ENCODE results near the gene ESRRA. TPM values are rescaled to one million over a fixed set of nuclear protein-coding genes. Genes with fewer than 3 reads are reported as not detected.

ESRRA gene
- 22.6 and 23.8 TPM in 2 replicates for total RNA-seq (2014; rRNA removed; shearing (Covaris generic))

GRCh38 chr11:64305075-64305690, at the start of gene ESRRA:
Gene ESRRA (plus strand): TSS chr11:64305524. CDS start chr11:64307180, 1,656 bp downstream.
- Histone ChIP-seq H3K27me3 (peaks cover 4% of the 10 kb centered on the region), H3K36me3 (no peaks in the 10 kb centered on the region), H3K27ac (peak within 1 kb of the TSS; percentile 93), H3K9me3 (replicated peaks) (no peaks in the 10 kb centered on the region), H3K4me3 (peak within 1 kb of the TSS; percentile 66), H3K4me1 (0 out of 2 replicates have a peak, but pooled peaks cover 3% of the 10 kb centered on the region)
- peak; percentile 98 to 99 for DNase-seq

DNA sequence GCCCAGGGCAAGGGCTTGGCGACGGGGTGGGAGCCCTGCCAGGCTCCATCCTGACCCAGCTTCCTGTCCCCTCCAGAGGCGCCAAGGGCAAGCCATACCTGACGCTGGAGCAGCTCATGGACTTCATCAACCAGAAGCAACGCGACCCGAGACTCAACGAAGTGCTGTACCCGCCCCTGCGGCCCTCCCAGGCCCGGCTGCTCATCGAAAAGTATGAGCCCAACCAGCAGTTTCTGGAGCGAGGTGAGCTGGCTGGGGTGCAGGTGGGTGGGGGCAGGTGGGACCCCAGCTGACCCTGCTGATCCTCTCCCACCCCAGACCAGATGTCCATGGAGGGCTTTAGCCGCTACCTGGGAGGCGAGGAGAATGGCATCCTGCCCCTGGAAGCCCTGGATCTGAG, 49.0 kb upstream of the ESRRA start:
- no peaks in the 10 kb centered on the region for H3K27me3 ChIP-seq
- 0 out of 2 replicates have a peak, but pooled peaks cover 3% of the 10 kb centered on the region for H3K4me1 ChIP-seq
- no peaks in the 10 kb centered on the region for H3K9me3 ChIP-seq (replicated peaks)
- no peak for DNase-seq
- H3K36me3 ChIP-seq: peaks cover 33% of the 10 kb centered on the region
- no peak overlapping the region for H3K27ac ChIP-seq
- H3K4me3 ChIP-seq: no peak overlapping the region

DNA sequence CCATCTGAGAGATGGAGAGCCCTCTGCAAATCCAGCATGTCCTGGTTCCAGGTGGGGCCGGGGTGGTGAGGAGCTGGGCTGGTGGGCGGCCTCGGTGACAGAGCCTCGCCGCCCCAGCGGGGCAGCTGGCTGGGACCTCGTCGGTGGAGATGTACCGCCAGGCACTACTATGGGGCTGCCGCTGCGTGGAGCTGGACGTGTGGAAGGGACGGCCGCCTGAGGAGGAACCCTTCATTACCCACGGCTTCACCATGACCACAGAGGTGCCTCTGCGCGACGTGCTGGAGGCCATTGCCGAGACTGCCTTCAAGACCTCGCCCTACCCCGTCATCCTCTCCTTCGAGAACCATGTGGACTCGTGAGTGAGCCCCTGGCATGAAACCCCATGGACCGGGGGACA, 47.0 kb upstream of the ESRRA start:
- no peaks in the 10 kb centered on the region for H3K9me3 ChIP-seq (replicated peaks)
- no peak for DNase-seq
- H3K36me3 ChIP-seq: peaks cover 34% of the 10 kb centered on the region

GRCh38 chr11:64258946-64259532, 46.3 kb upstream of the ESRRA start:
- H3K27me3 ChIP-seq: no peaks in the 10 kb centered on the region
- H3K4me3 ChIP-seq: no peak overlapping the region
- H3K27ac ChIP-seq: no peak overlapping the region
- H3K4me1 ChIP-seq: no peaks in the 10 kb centered on the region
- no peaks in the 10 kb centered on the region for H3K9me3 ChIP-seq (replicated peaks)
- DNase-seq: no peak
- peaks cover 34% of the 10 kb centered on the region for H3K36me3 ChIP-seq

More for the DNA sequence above, 47.0 kb upstream of the ESRRA start:
- Histone ChIP-seq H3K4me3 (no peak overlapping the region), H3K4me1 (0 out of 2 replicates have a peak, but pooled peaks cover 3% of the 10 kb centered on the region), H3K27ac (no peak overlapping the region), H3K27me3 (no peaks in the 10 kb centered on the region)

- H3K27me3 ChIP-seq: no peaks in the 10 kb centered on the region
- H3K4me3 ChIP-seq: no peak overlapping the region
- peaks cover 35% of the 10 kb centered on the region for H3K36me3 ChIP-seq
- H3K9me3 ChIP-seq (replicated peaks): no peaks in the 10 kb centered on the region
- no peaks in the 10 kb centered on the region for H3K4me1 ChIP-seq
- no peak overlapping the region for H3K27ac ChIP-seq
- DNase-seq: no peak
Observed at GRCh38 chr11:64259533-64260067, 45.7 kb upstream of the ESRRA start.

GRCh38 chr11:64260147-64260708, 45.1 kb upstream of the ESRRA start:
- no peaks in the 10 kb centered on the region for H3K4me1 ChIP-seq
- no peak overlapping the region for H3K4me3 ChIP-seq
- H3K27ac ChIP-seq: no peak overlapping the region
- H3K36me3 ChIP-seq: peaks cover 32% of the 10 kb centered on the region
- H3K9me3 ChIP-seq (replicated peaks): no peaks in the 10 kb centered on the region
- DNase-seq: no peak
- no peaks in the 10 kb centered on the region for H3K27me3 ChIP-seq

- H3K4me3 ChIP-seq: no peak overlapping the region
- no peaks in the 10 kb centered on the region for H3K4me1 ChIP-seq
- no peaks in the 10 kb centered on the region for H3K27me3 ChIP-seq
- H3K36me3 ChIP-seq: peaks cover 38% of the 10 kb centered on the region
- H3K27ac ChIP-seq: no peak overlapping the region
- no peak for DNase-seq
- H3K9me3 ChIP-seq (replicated peaks): no peaks in the 10 kb centered on the region
Observed at GRCh38 chr11:64261556-64262080, 43.7 kb upstream of the ESRRA start.

DNA sequence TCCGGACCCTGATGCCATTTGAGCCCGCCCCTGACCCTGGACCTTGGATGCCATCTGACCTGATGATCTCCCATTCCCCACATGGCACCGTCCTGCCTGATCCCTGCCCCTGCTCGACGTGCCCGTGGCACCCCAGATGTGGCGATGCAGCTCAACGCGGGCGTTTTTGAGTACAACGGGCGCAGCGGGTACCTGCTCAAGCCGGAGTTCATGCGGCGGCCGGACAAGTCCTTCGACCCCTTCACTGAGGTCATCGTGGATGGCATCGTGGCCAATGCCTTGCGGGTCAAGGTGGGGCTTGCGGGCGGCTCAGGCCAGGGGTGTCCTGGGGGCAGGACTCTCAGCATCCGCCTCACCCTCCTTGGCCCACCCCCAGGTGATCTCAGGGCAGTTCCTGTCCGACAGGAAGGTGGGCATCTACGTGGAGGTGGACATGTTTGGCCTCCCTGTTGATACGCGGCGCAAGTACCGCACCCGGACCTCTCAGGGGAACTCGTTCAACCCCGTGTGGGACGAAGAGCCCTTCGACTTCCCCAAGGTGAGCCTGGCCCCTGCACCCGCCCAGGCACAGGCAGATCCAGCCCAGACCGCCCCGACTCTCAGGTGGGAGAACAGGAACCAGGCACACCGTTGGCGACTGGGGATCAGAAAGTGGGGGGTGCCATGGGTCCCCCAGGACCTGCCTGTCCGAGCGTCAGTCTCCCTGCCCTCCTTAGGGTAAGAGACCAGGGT, 42.9 kb upstream of the ESRRA start:
- Histone ChIP-seq H3K9me3 (replicated peaks) (no peaks in the 10 kb centered on the region), H3K4me3 (no peak overlapping the region), H3K36me3 (peaks cover 36% of the 10 kb centered on the region), H3K27me3 (no peaks in the 10 kb centered on the region), H3K4me1 (no peaks in the 10 kb centered on the region), H3K27ac (no peak overlapping the region)
- no peak for DNase-seq

- Histone ChIP-seq H3K9me3 (replicated peaks) (no peaks in the 10 kb centered on the region), H3K36me3 (peaks cover 30% of the 10 kb centered on the region), H3K4me1 (no peaks in the 10 kb centered on the region), H3K4me3 (no peak overlapping the region), H3K27ac (no peak overlapping the region), H3K27me3 (no peaks in the 10 kb centered on the region)
- peak in 1 of 2 experiments; percentile 31 for DNase-seq
Observed at GRCh38 chr11:64263021-64263946, 42.0 kb upstream of the ESRRA start.

- no peaks in the 10 kb centered on the region; the same call in 1 of the 2 replicates for H3K4me1 ChIP-seq
- H3K27ac ChIP-seq: no peak overlapping the region
- H3K36me3 ChIP-seq: peaks cover 27% of the 10 kb centered on the region
- no peak overlapping the region for H3K4me3 ChIP-seq
- DNase-seq: no peak
- no peaks in the 10 kb centered on the region for H3K27me3 ChIP-seq
- H3K9me3 ChIP-seq (replicated peaks): no peaks in the 10 kb centered on the region
Observed at GRCh38 chr11:64263947-64264317, 41.4 kb upstream of the ESRRA start.

DNA sequence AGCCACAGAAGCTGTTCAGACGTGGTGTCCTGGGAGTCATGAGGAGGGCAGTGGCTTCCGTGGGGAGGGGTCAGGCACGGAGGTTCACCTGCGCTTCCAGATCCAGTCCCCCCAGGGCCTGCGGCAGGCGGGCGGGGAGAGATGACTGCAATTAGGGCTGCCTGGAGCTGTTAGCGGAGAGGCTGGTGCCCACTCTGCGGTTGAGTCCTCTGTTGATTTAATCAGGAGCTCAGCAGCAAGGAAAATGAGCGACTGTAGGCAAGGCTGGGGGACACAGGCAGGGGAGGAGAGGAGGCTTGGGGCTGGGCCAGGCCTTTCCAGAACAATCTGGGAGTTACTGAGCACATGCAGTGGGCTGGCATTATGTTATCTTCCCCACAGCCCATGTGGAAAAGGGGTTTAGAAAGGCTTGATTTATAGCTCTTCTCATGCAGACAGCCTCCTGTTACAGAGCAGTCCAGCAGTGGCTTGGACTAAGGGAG, 40.9 kb upstream of the ESRRA start:
- Histone ChIP-seq H3K36me3 (peaks cover 24% of the 10 kb centered on the region), H3K27me3 (no peaks in the 10 kb centered on the region), H3K4me1 (no peaks in the 10 kb centered on the region; the same call in 1 of the 2 replicates), H3K27ac (no peak overlapping the region), H3K9me3 (replicated peaks) (no peaks in the 10 kb centered on the region), H3K4me3 (no peak overlapping the region)
- no peak for DNase-seq

- Histone ChIP-seq H3K36me3 (peaks cover 16% of the 10 kb centered on the region), H3K4me3 (no peak overlapping the region), H3K27me3 (no peaks in the 10 kb centered on the region), H3K9me3 (replicated peaks) (no peaks in the 10 kb centered on the region), H3K4me1 (no peaks in the 10 kb centered on the region; the same call in 1 of the 2 replicates), H3K27ac (no peak overlapping the region)
- no peak for DNase-seq
Observed at GRCh38 chr11:64265176-64266160, 39.9 kb upstream of the ESRRA start.

DNA sequence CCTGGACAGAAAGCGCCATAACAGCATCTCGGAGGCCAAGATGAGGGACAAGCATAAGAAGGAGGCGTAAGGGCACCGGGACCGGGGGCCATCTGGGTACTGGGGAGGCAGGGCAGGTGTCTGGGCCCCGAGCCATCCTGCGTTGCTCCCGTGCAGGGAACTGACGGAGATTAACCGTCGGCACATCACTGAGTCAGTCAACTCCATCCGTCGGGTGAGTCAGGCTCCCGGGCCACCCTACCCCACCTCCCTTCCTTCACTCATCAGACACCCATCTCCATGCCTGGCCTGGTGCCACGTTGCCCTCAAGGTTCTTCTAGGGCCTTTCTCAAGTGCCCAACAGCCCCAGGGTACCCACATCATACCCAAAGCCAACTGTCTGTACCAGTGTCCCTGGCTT, 39.0 kb upstream of the ESRRA start:
- DNase-seq: no peak
- H3K4me1 ChIP-seq: no peaks in the 10 kb centered on the region; the same call in 1 of the 2 replicates
- no peak overlapping the region for H3K4me3 ChIP-seq
- no peaks in the 10 kb centered on the region for H3K9me3 ChIP-seq (replicated peaks)
- H3K27me3 ChIP-seq: no peaks in the 10 kb centered on the region
- H3K36me3 ChIP-seq: peaks cover 14% of the 10 kb centered on the region
- no peak overlapping the region for H3K27ac ChIP-seq

Data from SJCRH30 (cell line).